Measurements from ENCODE around the gene SSU72. TPM values are rescaled to one million over a fixed set of nuclear protein-coding genes. Genes with fewer than 3 reads are reported as not detected.
A peak's percentile ranks its signal among the peaks of the same experiment; 100 is the strongest.

Gene SSU72
- total RNA-seq, 1 donor from 2014 or later: 54.0 TPM

DNA sequence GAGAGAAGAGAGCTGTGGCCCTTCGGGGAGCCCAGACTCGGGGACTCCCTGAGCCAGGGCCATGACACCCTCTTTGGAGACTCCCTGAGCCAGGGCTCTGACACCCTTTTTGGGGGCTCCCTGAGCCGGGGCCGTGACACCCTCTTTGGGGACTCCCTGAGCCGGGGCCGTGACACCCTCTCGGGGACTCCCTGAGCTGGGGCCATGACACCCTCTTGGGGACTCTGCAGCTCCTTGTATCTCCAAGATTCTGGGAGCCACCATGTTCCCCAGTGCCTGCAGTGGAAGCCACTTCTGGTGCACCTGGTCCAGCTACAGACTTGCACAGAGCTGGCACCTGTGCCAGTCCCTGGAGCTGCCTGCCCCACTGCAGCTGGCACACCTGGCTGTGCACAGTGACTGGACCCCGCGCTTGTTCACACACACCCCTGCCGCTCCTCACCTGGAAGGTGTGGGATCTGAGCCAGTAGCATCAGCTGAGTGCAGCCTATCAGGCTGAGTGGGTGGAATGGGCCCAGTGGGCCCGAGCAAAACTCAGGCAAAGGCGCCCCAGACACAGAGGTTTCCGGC, 3.8 kb upstream of the SSU72 start:
- H3K4me3 ChIP-seq (ENCODE audit: low read depth, low read length): no peak overlapping the region
- no peak for DNase-seq (ENCODE audit: low read depth)
- TF ChIP-seq, protein P1, sequence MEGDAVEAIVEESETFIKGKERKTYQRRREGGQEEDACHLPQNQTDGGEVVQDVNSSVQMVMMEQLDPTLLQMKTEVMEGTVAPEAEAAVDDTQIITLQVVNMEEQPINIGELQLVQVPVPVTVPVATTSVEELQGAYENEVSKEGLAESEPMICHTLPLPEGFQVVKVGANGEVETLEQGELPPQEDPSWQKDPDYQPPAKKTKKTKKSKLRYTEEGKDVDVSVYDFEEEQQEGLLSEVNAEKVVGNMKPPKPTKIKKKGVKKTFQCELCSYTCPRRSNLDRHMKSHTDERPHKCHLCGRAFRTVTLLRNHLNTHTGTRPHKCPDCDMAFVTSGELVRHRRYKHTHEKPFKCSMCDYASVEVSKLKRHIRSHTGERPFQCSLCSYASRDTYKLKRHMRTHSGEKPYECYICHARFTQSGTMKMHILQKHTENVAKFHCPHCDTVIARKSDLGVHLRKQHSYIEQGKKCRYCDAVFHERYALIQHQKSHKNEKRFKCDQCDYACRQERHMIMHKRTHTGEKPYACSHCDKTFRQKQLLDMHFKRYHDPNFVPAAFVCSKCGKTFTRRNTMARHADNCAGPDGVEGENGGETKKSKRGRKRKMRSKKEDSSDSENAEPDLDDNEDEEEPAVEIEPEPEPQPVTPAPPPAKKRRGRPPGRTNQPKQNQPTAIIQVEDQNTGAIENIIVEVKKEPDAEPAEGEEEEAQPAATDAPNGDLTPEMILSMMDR (IDR thresholded peaks at IDR 0.05; ENCODE audit: insufficient read depth, low read length, severe bottlenecking): no peak
- FAIRE-seq: no peak
- peaks cover 6% of the 10 kb centered on the region for H3K27me3 ChIP-seq (ENCODE audit: control insufficient read depth, insufficient read depth, low read length)
- H3K36me3 ChIP-seq (ENCODE audit: control insufficient read depth, insufficient read depth, low read length): no peaks in the 10 kb centered on the region

DNA sequence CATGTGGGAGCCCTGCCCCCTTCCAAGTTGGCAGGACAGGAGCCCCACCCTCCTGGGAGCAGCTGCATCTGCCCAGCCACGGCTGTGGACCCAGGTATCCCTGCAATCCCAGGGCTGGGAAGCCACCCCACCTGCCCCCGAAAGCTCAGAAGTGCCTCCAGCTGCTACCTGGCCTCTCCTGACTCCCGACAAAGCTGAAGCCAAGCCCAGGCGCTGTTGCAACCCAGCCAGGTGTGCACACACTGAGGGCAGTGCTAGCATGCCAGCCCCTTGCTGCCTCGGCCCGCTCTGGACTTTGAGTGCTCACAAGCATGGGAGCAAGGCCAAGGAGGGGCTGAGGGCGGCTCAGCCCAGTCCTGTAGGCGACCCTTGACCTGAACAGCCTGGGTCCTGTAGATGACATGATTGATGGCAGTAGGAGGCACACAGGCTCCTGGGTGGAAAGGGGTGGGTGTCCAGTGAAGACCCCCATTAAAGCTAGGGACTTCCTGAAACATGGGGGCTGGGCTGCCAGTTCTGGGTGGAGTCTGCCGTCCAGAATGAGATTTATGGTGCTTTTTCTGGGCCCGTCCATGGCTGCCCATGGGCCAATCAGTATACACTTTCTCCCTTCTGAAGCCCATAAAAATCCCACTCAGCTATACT, 2.8 kb upstream of the SSU72 start:
- peaks cover 6% of the 10 kb centered on the region for H3K27me3 ChIP-seq (ENCODE audit: control insufficient read depth, insufficient read depth, low read length)
- H3K4me3 ChIP-seq (ENCODE audit: low read depth, low read length): no peak overlapping the region
- H3K36me3 ChIP-seq (ENCODE audit: control insufficient read depth, insufficient read depth, low read length): no peaks in the 10 kb centered on the region
- DNase-seq (ENCODE audit: low read depth) (no peak), FAIRE-seq (no peak)
- TF ChIP-seq, protein P1 (IDR thresholded peaks at IDR 0.05; ENCODE audit: insufficient read depth, low read length, severe bottlenecking): no peak

DNA sequence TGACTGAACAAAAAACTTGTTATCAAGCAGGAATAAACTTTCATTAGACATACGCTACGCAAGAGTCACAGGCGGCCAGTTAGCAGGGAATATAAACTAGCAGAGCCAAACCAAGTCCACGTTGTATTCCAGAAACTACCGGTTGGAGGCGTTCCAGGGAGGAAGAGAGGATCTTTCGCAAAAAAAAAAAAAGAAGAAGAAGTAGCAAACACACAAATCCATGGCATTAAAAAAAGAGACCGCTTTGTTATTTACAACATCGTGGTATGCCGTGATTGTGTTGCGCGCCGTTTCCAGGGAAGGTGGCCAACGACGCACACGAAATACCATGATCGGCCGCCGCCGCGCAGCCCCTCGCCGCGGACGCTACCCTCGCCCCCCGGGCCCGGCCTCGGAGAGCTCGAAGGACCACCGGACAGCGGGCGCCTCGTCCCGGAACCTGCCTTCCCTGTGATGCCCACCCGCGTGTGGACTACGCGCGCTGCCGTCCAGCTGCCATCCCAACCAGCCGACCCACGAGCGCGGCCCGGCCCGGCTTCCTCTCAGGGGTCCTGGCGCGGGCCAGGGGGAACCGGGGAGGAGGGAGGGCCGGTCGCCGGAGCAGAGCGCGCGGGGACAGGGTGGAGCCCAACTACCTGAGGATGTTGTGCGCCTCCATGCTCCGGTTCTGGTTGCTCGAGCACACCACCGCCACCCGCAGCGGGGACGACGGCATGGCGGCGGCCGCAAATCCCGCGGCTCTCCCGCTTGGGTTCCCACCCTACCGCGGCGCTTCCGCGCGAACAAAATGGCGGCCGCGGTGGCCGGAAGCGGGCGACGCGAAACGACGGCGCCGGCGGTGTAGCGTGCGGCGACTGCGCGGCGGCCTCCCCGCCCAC, 581 bp downstream of the SSU72 start:
- DNase-seq (ENCODE audit: low read depth) (peak; percentile 48), FAIRE-seq (no peak)
- Histone ChIP-seq H3K4me3 (ENCODE audit: low read depth, low read length) (peak overlapping the region; percentile 100), H3K36me3 (ENCODE audit: control insufficient read depth, insufficient read depth, low read length) (peaks cover 4% of the 10 kb centered on the region), H3K27me3 (ENCODE audit: control insufficient read depth, insufficient read depth, low read length) (peaks cover 4% of the 10 kb centered on the region)
- TF ChIP-seq, protein P1 (IDR thresholded peaks at IDR 0.05; ENCODE audit: insufficient read depth, low read length, severe bottlenecking): peak; percentile 31

DNA sequence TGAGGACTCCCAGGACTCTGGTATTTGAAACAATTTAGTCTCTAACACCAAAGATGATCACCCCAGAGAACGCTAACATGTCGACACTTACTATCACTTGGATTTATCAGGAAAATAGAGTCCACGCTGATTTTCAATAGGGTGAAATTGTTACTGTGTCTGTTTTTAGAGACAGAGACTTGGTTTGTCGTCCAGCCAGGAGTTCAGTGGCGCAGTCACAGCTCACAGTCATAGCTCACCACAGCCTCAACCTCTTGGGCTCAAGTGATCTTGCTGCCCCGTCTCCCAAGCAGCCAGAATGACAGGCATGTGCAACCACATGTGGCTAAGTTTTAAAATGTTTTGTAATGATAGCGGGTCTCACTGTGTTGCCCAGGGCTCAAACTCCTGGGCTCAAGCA, 5.3 kb downstream of the SSU72 start:
- TF ChIP-seq, protein P1 (IDR thresholded peaks at IDR 0.05; ENCODE audit: insufficient read depth, low read length, severe bottlenecking): no peak
- Histone ChIP-seq H3K36me3 (ENCODE audit: control insufficient read depth, insufficient read depth, low read length) (peaks cover 10% of the 10 kb centered on the region), H3K27me3 (ENCODE audit: control insufficient read depth, insufficient read depth, low read length) (no peaks in the 10 kb centered on the region), H3K4me3 (ENCODE audit: low read depth, low read length) (no peak overlapping the region)
- no peak for DNase-seq (ENCODE audit: low read depth)
- FAIRE-seq: no peak

DNA sequence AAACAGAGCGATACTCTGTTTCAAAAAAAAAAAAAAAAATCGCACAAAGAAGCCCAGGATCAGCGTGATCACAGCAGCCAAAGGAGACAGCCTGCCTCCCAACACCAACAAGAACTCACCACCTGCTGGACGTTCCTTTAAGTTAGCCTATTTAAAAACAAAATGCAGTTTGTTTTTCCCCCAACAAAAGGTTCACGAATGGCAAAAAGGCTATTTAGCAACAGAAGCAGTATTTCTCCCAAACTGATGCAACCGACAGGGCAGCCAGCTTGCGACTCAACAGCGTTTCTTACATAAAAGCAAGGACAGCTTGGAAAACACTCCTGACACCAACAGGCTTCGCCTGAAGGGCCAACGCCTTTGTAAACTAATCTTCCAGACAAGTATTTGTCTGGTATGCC, 6.8 kb downstream of the SSU72 start:
- H3K4me3 ChIP-seq (ENCODE audit: low read depth, low read length): no peak overlapping the region
- TF ChIP-seq, protein P1 (IDR thresholded peaks at IDR 0.05; ENCODE audit: insufficient read depth, low read length, severe bottlenecking): no peak
- H3K36me3 ChIP-seq (ENCODE audit: control insufficient read depth, insufficient read depth, low read length): peaks cover 15% of the 10 kb centered on the region
- FAIRE-seq (no peak), DNase-seq (ENCODE audit: low read depth) (no peak)
- H3K27me3 ChIP-seq (ENCODE audit: control insufficient read depth, insufficient read depth, low read length): no peaks in the 10 kb centered on the region

Data from bronchial epithelial cell (primary cell).